ENCODE measurements around the gene ECE1.

DNA sequence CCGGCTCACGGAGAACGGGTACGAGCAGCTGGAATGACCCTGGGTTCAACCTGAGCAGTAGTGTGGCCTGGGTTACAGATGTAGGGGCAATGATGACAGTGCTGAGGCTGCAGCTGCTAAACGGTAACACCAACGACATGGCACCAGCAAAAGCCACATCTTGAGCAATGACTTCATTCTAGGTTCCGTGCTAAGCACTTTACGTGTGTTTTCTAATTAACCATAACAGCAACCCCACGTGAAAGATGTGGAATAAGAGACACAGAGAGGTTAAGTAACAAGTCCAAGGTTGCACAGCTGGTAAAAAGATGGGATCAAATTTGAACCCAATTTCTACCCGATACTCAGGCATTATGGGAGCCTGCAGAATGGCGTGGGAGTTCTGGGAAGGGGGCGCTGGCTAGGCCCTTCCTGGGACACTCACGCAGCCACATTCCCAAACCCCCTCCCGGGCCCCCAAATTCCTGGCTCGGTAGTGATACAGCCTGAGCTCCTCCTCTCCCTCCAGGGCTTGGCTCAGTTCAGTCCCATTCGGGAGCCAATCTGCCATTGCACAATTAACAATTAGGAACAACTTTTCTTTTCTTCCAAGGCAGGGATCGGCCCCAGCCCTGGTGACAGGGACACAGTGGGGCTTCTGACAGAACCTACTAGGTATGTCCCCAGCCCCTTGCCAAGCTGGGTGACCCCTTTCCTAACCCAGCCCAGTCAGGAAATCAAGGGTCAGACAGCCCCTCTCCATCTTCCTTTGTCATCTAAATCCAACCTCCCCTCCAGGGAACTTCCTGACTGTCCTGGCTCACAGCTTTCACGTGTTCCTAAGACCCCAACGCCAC lies 23.8 kb upstream of the ECE1 start:
- no peak for TF ChIP-seq YY1 (IDR thresholded peaks at IDR 0.05; ENCODE audit: insufficient read depth, insufficient read length)
- no peak for TF ChIP-seq ZNF274 (IDR thresholded peaks at IDR 0.05; ENCODE audit: low read depth, low read length)
- TF ChIP-seq SUZ12 (IDR thresholded peaks at IDR 0.05; ENCODE audit: extremely low read depth, insufficient read depth, insufficient read length), result no peak

Measured in NT2/D1 (cell line).